ENCODE measurements around the gene SLC6A6. TPM values are rescaled to one million over a fixed set of nuclear protein-coding genes. Genes with fewer than 3 reads are reported as not detected.

The SLC6A6 gene
- total RNA-seq, 4 donors from 2014 or later = 15.0 to 36.2 (median 23.7) TPM

DNA sequence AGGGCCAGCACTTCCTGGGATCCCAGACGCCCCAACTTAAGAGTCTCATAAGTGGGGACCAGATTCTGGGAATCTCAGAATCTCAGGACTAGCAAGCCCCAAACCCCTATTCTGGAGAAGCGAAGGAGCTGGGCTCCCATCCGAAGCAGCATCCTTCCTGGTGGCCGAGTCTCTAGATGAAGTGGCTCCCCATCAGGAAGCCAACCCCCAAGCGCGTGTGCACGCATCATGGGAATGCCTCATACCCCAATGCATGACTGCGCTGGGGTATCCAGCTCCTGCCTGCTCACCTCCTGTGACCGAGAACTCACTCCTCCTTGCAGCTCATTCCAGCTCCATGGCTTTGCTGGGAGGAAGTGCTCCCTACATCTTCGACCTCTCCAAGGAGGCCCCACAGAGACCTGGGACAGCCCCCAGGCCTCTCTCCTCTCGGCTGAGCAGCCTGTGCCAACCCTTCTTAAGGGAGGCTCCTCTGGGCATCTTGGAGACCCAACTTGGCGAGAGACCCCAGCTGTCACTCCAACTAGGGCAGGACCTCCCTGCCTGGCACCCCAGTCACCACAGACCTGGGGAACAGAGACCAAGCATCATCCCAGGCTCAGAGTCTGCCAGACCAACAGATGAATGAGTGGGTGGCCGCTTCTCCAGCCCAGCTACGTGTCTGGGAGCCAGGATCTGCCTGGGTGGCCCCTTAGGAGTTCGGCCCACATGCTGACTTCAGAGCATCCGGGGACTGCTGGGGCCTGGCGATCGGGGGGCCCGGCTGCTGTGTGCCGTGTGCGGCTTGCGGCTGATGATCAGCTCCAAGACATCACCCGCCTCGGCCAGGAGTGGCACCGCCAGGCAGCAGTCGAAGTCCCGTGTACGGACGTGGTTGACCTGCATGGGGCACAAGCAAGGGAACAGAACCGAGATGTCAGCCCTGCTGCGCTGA is 90.8 kb downstream of the SLC6A6 start:
- TF ChIP-seq EP300 (IDR thresholded peaks at IDR 0.05) (no peak), CTCF (IDR thresholded peaks at IDR 0.05) (no peak), POLR2AphosphoS5 (IDR thresholded peaks at IDR 0.05) (no peak), POLR2A (IDR thresholded peaks at IDR 0.05; ENCODE audit: low read depth) (no peak)
- 97% methylated on average over 20 of the region's 31 CpGs for WGBS
- H3K36me3 ChIP-seq = peaks cover 0 to 55% (median 7%) of the 10 kb centered on the region in 4 donors
- no peaks in the 10 kb centered on the region for H3K9me3 ChIP-seq
- H3K4me1 ChIP-seq = peaks cover 4 to 15% (median 9%) of the 10 kb centered on the region in 4 donors
- intact Hi-C loops (cut with DNase I) = no loop called here
- DNase-seq (ENCODE audit: extremely low spot score) = no peak
- H3K4me3 ChIP-seq = no peak overlapping the region
- no peak overlapping the region for H3K27ac ChIP-seq (replicated peaks in 1 of 4)
- no peaks in the 10 kb centered on the region for H3K27me3 ChIP-seq

DNA sequence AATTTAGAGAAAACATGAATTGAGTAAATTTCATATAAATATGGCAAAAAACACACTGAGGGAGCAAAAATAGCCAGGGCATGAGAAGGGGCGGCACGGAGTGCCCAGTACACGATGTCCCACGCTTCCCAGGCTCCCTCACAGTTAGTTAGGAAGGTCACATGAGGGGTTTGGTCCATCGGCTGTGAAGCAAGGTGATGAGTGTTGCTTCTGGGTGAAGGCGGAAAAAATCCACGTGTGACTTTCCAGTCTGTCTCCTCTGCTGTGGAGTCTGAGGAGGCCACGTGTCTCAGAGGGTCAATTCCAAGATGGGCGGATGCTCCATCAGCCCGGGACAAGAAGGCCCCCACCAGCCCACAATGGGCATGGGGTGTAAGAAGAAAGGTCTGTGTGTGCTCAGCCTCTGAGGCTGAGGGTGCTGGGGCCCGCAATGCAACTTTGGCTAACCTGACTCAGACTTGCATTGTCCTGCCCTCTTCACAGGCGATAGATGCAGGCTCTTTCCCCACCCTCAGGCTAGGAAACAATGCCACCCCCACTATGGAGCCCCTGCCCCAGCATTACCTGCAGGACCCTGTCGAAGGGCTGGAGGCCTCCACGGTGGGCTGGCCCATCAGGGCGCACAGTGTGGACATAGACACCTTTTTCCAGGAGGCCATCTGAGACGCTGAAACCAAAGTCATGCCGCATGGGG is 92.0 kb downstream of the SLC6A6 start:
- H3K27ac ChIP-seq (replicated peaks in 1 of 4) = no peak overlapping the region
- 94% methylated on average over 16 of the region's 17 CpGs for WGBS
- H3K27me3 ChIP-seq = no peaks in the 10 kb centered on the region
- H3K4me1 ChIP-seq = peaks cover 0 to 3% (median under 1%) of the 10 kb centered on the region in 4 donors
- no peaks in the 10 kb centered on the region for H3K9me3 ChIP-seq
- no peak for TF ChIP-seq EP300 (IDR thresholded peaks at IDR 0.05)
- TF ChIP-seq CTCF (IDR thresholded peaks at IDR 0.05) = no peak
- no peak for TF ChIP-seq POLR2AphosphoS5 (IDR thresholded peaks at IDR 0.05)
- no peak for TF ChIP-seq POLR2A (IDR thresholded peaks at IDR 0.05; ENCODE audit: low read depth)
- no peak for DNase-seq (ENCODE audit: extremely low spot score)
- intact Hi-C loops (cut with DNase I) = no loop called here
- H3K4me3 ChIP-seq = no peak overlapping the region
- H3K36me3 ChIP-seq = peaks cover 0 to 58% (median 6%) of the 10 kb centered on the region in 4 donors

GRCh38 chr3:14494973-14495300 is 92.5 kb downstream of the SLC6A6 start:
- H3K4me3 ChIP-seq = no peak overlapping the region
- no peaks in the 10 kb centered on the region for H3K27me3 ChIP-seq
- no peak overlapping the region for H3K27ac ChIP-seq (replicated peaks in 1 of 4)
- H3K9me3 ChIP-seq = no peaks in the 10 kb centered on the region
- H3K4me1 ChIP-seq = no peaks in the 10 kb centered on the region
- no peak for TF ChIP-seq POLR2A (IDR thresholded peaks at IDR 0.05; ENCODE audit: low read depth)
- no peak for TF ChIP-seq EP300 (IDR thresholded peaks at IDR 0.05)
- TF ChIP-seq CTCF (IDR thresholded peaks at IDR 0.05) = no peak
- TF ChIP-seq POLR2AphosphoS5 (IDR thresholded peaks at IDR 0.05) = no peak
- DNase-seq (ENCODE audit: extremely low spot score) = no peak
- H3K36me3 ChIP-seq = peaks cover 0 to 54% (median 4%) of the 10 kb centered on the region in 4 donors
- intact Hi-C loops (cut with DNase I) = no loop called here
- WGBS = 85% methylated on average over 5 of the region's 5 CpGs

- no peak for DNase-seq (ENCODE audit: extremely low spot score)
- H3K27ac ChIP-seq (replicated peaks in 1 of 4) = no peak overlapping the region
- H3K4me1 ChIP-seq = no peaks in the 10 kb centered on the region
- no peak overlapping the region for H3K4me3 ChIP-seq
- intact Hi-C loops (cut with DNase I) = no loop called here
- H3K9me3 ChIP-seq = peaks cover 0 to 5% (median 0%) of the 10 kb centered on the region in 4 donors
- TF ChIP-seq POLR2A (IDR thresholded peaks at IDR 0.05; ENCODE audit: low read depth) (no peak), EP300 (IDR thresholded peaks at IDR 0.05) (no peak), POLR2AphosphoS5 (IDR thresholded peaks at IDR 0.05) (no peak), CTCF (IDR thresholded peaks at IDR 0.05) (no peak)
- WGBS = 88% methylated on average over 4 of the region's 9 CpGs
- H3K36me3 ChIP-seq = peaks cover 0 to 54% (median 4%) of the 10 kb centered on the region in 4 donors
- H3K27me3 ChIP-seq = no peaks in the 10 kb centered on the region
Observed at GRCh38 chr3:14496351-14496750, 93.9 kb downstream of the SLC6A6 start.
